Caki2 (cell line): Measurements from ENCODE around the gene CLTC. TPM values are rescaled to one million over a fixed set of nuclear protein-coding genes. Genes with fewer than 3 reads are reported as not detected.

Experiments used
- total RNA-seq: library from RNA; depleted of rRNA; stranded (reverse); fragments of >200 nt; shearing (Covaris generic); gene quantifications from 2 replicates; pipeline ENCODE4 v1.2.3, GENCODE V29; 2014; ENCODE audit warnings: low replicate concordance; rRNA removed

CLTC gene
- total RNA-seq, 1 experiment from 2014 or later = 284 TPM

Other genes starting within 250 kb of the CLTC start
- 60.7 and 65.8 TPM in 2 replicates for gene DHX40, start 54.3 kb upstream of the CLTC start, total RNA-seq
- 30.1 and 32.2 TPM in 2 replicates for gene PTRH2, start 87.5 kb downstream of the CLTC start, total RNA-seq
- 150 and 156 TPM in 2 replicates for gene VMP1, start 87.8 kb downstream of the CLTC start, total RNA-seq